ENCODE results near the gene PKHD1.
A peak's percentile ranks its signal among the peaks of the same experiment; 100 is the strongest.

Gene PKHD1

DNA sequence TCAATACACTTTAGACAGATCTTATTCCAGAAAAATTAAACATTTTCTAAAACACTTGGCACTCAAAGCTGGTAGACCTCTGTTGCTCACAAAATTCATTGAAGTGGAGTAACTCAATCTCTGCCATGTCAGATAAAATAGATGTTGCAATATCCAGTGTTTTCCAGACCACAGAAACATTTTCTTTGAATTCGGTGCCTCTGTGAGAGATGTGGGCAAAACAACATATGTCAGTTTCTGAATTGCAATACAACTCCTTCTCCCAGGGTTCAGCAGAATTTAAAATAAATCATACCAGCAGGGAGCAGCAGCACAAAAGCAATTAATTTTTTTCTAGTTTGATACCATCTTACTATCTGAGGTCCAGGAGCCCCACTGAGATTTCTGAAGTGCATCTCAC, 11.3 kb upstream of the PKHD1 start:
- H3K27me3 ChIP-seq (ENCODE audit: insufficient read depth, poor library complexity, severe bottlenecking), result peaks cover 25% of the 10 kb centered on the region
- H3K27ac ChIP-seq (ENCODE audit: poor library complexity, severe bottlenecking), result no peak overlapping the region
- H3K36me3 ChIP-seq (ENCODE audit: low read depth), result no peaks in the 10 kb centered on the region
- ATAC-seq (ENCODE audit: low read depth), result no peak
- TF ChIP-seq, protein P1, sequence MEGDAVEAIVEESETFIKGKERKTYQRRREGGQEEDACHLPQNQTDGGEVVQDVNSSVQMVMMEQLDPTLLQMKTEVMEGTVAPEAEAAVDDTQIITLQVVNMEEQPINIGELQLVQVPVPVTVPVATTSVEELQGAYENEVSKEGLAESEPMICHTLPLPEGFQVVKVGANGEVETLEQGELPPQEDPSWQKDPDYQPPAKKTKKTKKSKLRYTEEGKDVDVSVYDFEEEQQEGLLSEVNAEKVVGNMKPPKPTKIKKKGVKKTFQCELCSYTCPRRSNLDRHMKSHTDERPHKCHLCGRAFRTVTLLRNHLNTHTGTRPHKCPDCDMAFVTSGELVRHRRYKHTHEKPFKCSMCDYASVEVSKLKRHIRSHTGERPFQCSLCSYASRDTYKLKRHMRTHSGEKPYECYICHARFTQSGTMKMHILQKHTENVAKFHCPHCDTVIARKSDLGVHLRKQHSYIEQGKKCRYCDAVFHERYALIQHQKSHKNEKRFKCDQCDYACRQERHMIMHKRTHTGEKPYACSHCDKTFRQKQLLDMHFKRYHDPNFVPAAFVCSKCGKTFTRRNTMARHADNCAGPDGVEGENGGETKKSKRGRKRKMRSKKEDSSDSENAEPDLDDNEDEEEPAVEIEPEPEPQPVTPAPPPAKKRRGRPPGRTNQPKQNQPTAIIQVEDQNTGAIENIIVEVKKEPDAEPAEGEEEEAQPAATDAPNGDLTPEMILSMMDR (IDR thresholded peaks at IDR 0.05; ENCODE audit: poor library complexity, severe bottlenecking), result no peak
- H3K4me3 ChIP-seq (ENCODE audit: severe bottlenecking), result no peak overlapping the region
- DNase-seq (ENCODE audit: low spot score), result no peak
- H3K4me1 ChIP-seq (ENCODE audit: insufficient read depth, poor library complexity, severe bottlenecking), result no peaks in the 10 kb centered on the region
- H3K9me3 ChIP-seq (ENCODE audit: severe bottlenecking), result no peaks in the 10 kb centered on the region

- TF ChIP-seq, protein P1 (IDR thresholded peaks at IDR 0.05; ENCODE audit: poor library complexity, severe bottlenecking), result no peak
- no peaks in the 10 kb centered on the region for H3K9me3 ChIP-seq (ENCODE audit: severe bottlenecking)
These were observed 2.4 kb upstream of the PKHD1 start for GRCh38 chr6:52089758-52090348.

GRCh38 chr6:52086741-52087140, 672 bp downstream of the PKHD1 start:
- no peak overlapping the region for H3K4me3 ChIP-seq (ENCODE audit: severe bottlenecking)
- no peak overlapping the region for H3K27ac ChIP-seq (ENCODE audit: poor library complexity, severe bottlenecking)
- TF ChIP-seq, protein P1 (IDR thresholded peaks at IDR 0.05; ENCODE audit: poor library complexity, severe bottlenecking), result no peak

More at GRCh38 chr6:52089758-52090348, 2.4 kb upstream of the PKHD1 start:
- no peak overlapping the region for H3K27ac ChIP-seq (ENCODE audit: poor library complexity, severe bottlenecking)
- DNase-seq (ENCODE audit: low spot score) (peak; percentile 69), ATAC-seq (ENCODE audit: low read depth) (peak; percentile 75; the same call in 2 of the 3 replicates)
- H3K27me3 ChIP-seq (ENCODE audit: insufficient read depth, poor library complexity, severe bottlenecking), result no peaks in the 10 kb centered on the region
- no peaks in the 10 kb centered on the region for H3K4me1 ChIP-seq (ENCODE audit: insufficient read depth, poor library complexity, severe bottlenecking)
- H3K36me3 ChIP-seq (ENCODE audit: low read depth), result no peaks in the 10 kb centered on the region
- no peak overlapping the region for H3K4me3 ChIP-seq (ENCODE audit: severe bottlenecking)

GRCh38 chr6:52081237-52081636, 6.2 kb downstream of the PKHD1 start:
- no peak overlapping the region for H3K4me3 ChIP-seq (ENCODE audit: severe bottlenecking)
- no peaks in the 10 kb centered on the region for H3K36me3 ChIP-seq (ENCODE audit: low read depth)
- H3K4me1 ChIP-seq (ENCODE audit: insufficient read depth, poor library complexity, severe bottlenecking), result no peaks in the 10 kb centered on the region
- no peaks in the 10 kb centered on the region for H3K9me3 ChIP-seq (ENCODE audit: severe bottlenecking)
- DNase-seq (ENCODE audit: low spot score) (no peak), ATAC-seq (ENCODE audit: low read depth) (no peak)
- H3K27me3 ChIP-seq (ENCODE audit: insufficient read depth, poor library complexity, severe bottlenecking), result no peaks in the 10 kb centered on the region
- no peak overlapping the region for H3K27ac ChIP-seq (ENCODE audit: poor library complexity, severe bottlenecking)
- TF ChIP-seq, protein P1 (IDR thresholded peaks at IDR 0.05; ENCODE audit: poor library complexity, severe bottlenecking), result no peak

More at GRCh38 chr6:52086741-52087140, 672 bp downstream of the PKHD1 start:
- no peaks in the 10 kb centered on the region for H3K27me3 ChIP-seq (ENCODE audit: insufficient read depth, poor library complexity, severe bottlenecking)
- DNase-seq (ENCODE audit: low spot score) (no peak), ATAC-seq (ENCODE audit: low read depth) (no peak)
- H3K4me1 ChIP-seq (ENCODE audit: insufficient read depth, poor library complexity, severe bottlenecking), result no peaks in the 10 kb centered on the region
- no peaks in the 10 kb centered on the region for H3K9me3 ChIP-seq (ENCODE audit: severe bottlenecking)
- no peaks in the 10 kb centered on the region for H3K36me3 ChIP-seq (ENCODE audit: low read depth)

- ATAC-seq (ENCODE audit: low read depth) (no peak), DNase-seq (ENCODE audit: low spot score) (no peak)
- Histone ChIP-seq H3K36me3 (ENCODE audit: low read depth) (no peaks in the 10 kb centered on the region), H3K9me3 (ENCODE audit: severe bottlenecking) (no peaks in the 10 kb centered on the region), H3K27ac (ENCODE audit: poor library complexity, severe bottlenecking) (no peak overlapping the region), H3K4me3 (ENCODE audit: severe bottlenecking) (no peak overlapping the region), H3K27me3 (ENCODE audit: insufficient read depth, poor library complexity, severe bottlenecking) (no peaks in the 10 kb centered on the region), H3K4me1 (ENCODE audit: insufficient read depth, poor library complexity, severe bottlenecking) (no peaks in the 10 kb centered on the region)
- TF ChIP-seq, protein P1 (IDR thresholded peaks at IDR 0.05; ENCODE audit: poor library complexity, severe bottlenecking), result no peak
These were observed 9.3 kb downstream of the PKHD1 start for GRCh38 chr6:52077961-52078625.
